Measurements from ENCODE around the gene SMARCC1.
"Not testable (repeated sequence)": the region's sequence is repeated elsewhere in the genome, so short reads cannot be mapped to it uniquely, and the experiment has no call there.

The SMARCC1 gene

GRCh38 chr3:47746264-47746663 is 35.4 kb downstream of the SMARCC1 start:
- TF ChIP-seq POLR2A (IDR thresholded peaks at IDR 0.05; ENCODE audit: low read depth, low read length): no peak
- no peak for DNase-seq (ENCODE audit: insufficient read length, low spot score)
- no peak for FAIRE-seq

DNA sequence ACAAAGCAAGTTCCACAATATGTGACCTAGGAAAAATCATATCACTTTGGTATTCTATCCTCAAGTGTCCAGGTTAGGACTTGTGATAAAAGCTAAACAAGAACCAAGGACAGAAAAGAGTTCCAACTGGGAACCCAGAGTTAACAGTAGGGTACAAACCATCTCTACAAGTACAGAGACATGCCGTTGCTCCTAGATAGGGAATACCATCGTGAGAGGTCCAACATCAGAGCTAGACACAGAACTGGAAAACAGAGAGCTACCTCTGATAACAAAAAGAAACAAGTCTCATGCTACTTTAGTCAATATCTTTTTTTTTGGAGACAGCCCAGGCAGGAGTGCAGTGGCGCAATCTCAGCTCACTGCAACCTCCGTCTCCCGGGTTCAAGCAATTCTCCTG is 37.8 kb downstream of the SMARCC1 start:
- no peak for DNase-seq (ENCODE audit: insufficient read length, low spot score)
- no peak for TF ChIP-seq POLR2A (IDR thresholded peaks at IDR 0.05; ENCODE audit: low read depth, low read length)
- FAIRE-seq: no peak

GRCh38 chr3:47743352-47743751 is 38.3 kb downstream of the SMARCC1 start:
- FAIRE-seq; DNase-seq (ENCODE audit: insufficient read length, low spot score): not testable (repeated sequence)

- no peak for TF ChIP-seq POLR2A (IDR thresholded peaks at IDR 0.05; ENCODE audit: low read depth, low read length)
- FAIRE-seq (no peak), DNase-seq (ENCODE audit: insufficient read length, low spot score) (no peak)
These were observed 39.8 kb downstream of the SMARCC1 start for GRCh38 chr3:47741925-47742324.

- DNase-seq (ENCODE audit: insufficient read length, low spot score): no peak
- FAIRE-seq: no peak
- TF ChIP-seq POLR2A (IDR thresholded peaks at IDR 0.05; ENCODE audit: low read depth, low read length): no peak
These were observed 49.5 kb downstream of the SMARCC1 start for GRCh38 chr3:47732143-47732542.

- no peak for DNase-seq (ENCODE audit: insufficient read length, low spot score)
- TF ChIP-seq POLR2A (IDR thresholded peaks at IDR 0.05; ENCODE audit: low read depth, low read length): no peak
- no peak for FAIRE-seq
These were observed 50.6 kb downstream of the SMARCC1 start for GRCh38 chr3:47731061-47731460.

GRCh38 chr3:47722859-47723258 is 58.8 kb downstream of the SMARCC1 start:
- TF ChIP-seq POLR2A (IDR thresholded peaks at IDR 0.05; ENCODE audit: low read depth, low read length): no peak
- DNase-seq (ENCODE audit: insufficient read length, low spot score): no peak
- FAIRE-seq: no peak

GRCh38 chr3:47717448-47717847 is 64.2 kb downstream of the SMARCC1 start:
- not testable (repeated sequence) for FAIRE-seq; DNase-seq (ENCODE audit: insufficient read length, low spot score)

GRCh38 chr3:47716656-47717055 is 65.0 kb downstream of the SMARCC1 start:
- DNase-seq (ENCODE audit: insufficient read length, low spot score): no peak
- TF ChIP-seq POLR2A (IDR thresholded peaks at IDR 0.05; ENCODE audit: low read depth, low read length): no peak
- FAIRE-seq: peak; percentile 36

- DNase-seq (ENCODE audit: insufficient read length, low spot score) (no peak), FAIRE-seq (peak; percentile 89)
- TF ChIP-seq POLR2A (IDR thresholded peaks at IDR 0.05; ENCODE audit: low read depth, low read length): no peak
These were observed 65.8 kb downstream of the SMARCC1 start for GRCh38 chr3:47715928-47716327.

DNA sequence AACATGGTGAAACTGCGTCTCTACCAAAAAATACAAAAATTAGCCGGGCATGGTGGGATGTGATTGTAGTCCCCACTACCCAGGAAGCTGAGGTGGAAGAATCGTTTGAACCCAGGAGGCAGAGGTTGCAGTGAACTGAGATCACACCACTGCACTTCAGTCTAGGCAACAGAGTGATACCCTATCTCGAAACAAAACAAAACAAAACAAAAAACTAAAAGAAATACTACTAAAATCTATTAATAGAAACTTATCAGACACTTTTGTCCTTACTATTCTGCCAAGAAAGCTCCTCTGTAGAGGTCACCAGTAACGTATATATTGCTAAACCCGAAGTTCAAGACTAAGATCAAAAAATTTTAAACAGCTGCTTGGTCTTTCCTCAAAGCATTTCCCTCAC is 67.1 kb downstream of the SMARCC1 start:
- DNase-seq (ENCODE audit: insufficient read length, low spot score) (no peak), FAIRE-seq (no peak)
- TF ChIP-seq POLR2A (IDR thresholded peaks at IDR 0.05; ENCODE audit: low read depth, low read length): no peak

GRCh38 chr3:47713655-47714054 is 68.0 kb downstream of the SMARCC1 start:
- DNase-seq (ENCODE audit: insufficient read length, low spot score) (no peak), FAIRE-seq (no peak)
- TF ChIP-seq POLR2A (IDR thresholded peaks at IDR 0.05; ENCODE audit: low read depth, low read length): no peak

- TF ChIP-seq POLR2A (IDR thresholded peaks at IDR 0.05; ENCODE audit: low read depth, low read length): no peak
- DNase-seq (ENCODE audit: insufficient read length, low spot score) (no peak), FAIRE-seq (no peak)
These were observed 69.3 kb downstream of the SMARCC1 start for GRCh38 chr3:47712398-47712797.

- no peak for FAIRE-seq
- no peak for TF ChIP-seq POLR2A (IDR thresholded peaks at IDR 0.05; ENCODE audit: low read depth, low read length)
- no peak for DNase-seq (ENCODE audit: insufficient read length, low spot score)
These were observed 70.1 kb downstream of the SMARCC1 start for GRCh38 chr3:47711596-47711995.

DNA sequence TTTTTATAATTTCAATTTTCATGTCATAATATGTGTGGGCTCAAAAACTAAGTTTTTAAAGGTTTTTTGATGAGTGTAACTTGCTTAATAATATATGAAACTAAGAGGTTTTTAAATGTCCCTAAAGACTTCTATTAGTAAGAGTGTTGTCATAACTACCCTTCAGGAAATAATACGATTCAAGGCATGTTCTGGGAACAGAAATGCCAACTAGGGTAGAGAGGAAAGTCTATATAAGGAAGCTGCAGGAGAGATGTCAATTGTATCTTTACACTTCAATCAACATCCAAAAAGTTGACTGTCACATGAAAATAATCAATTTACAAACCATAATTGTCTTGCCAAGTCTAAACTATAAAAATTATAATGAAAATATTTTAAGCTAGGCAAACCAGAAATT is 76.3 kb downstream of the SMARCC1 start:
- DNase-seq (ENCODE audit: insufficient read length, low spot score) (no peak), FAIRE-seq (no peak)
- TF ChIP-seq POLR2A (IDR thresholded peaks at IDR 0.05; ENCODE audit: low read depth, low read length): no peak

DNA sequence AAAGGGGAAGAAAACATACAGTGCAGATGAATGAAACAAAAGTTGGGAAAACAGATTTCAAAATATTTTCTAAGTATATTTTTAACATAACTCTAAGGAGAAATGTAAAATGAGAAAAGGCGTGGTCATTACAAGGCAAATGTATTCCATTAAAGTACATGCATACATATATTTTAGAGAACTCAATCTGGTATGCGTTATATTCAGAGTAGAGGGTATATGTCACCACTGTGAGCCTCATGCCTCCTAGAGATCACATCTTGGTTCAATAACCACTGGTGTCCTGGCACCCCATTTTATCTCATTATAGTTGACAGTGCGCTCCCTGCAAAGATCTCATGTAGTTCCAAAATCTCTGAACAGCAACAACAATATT is 77.5 kb downstream of the SMARCC1 start:
- DNase-seq (ENCODE audit: insufficient read length, low spot score) (no peak), FAIRE-seq (no peak)
- no peak for TF ChIP-seq POLR2A (IDR thresholded peaks at IDR 0.05; ENCODE audit: low read depth, low read length)

All from H54 (cell line).